IPS DF 4.7 (cell line): Measurements from ENCODE around the gene PFAS.

Experiments used
- DNase-seq: peaks from one replicate; pipeline ENCODE4 v3.0.0-alpha.2; 2013; ENCODE audit warnings: low spot score; ENCODE audit errors: extremely low read depth

Gene PFAS

GRCh38 chr17:8310601-8311123 is 61.6 kb downstream of the PFAS start:
- DNase-seq, result no peak

- no peak for DNase-seq
Measured at GRCh38 chr17:8311131-8311790, 62.2 kb downstream of the PFAS start.

GRCh38 chr17:8312251-8312650 is 63.2 kb downstream of the PFAS start:
- no peak for DNase-seq

GRCh38 chr17:8312726-8313600 is 63.9 kb downstream of the PFAS start:
- DNase-seq, result no peak

- no peak for DNase-seq
Measured at GRCh38 chr17:8314797-8315763, 66.0 kb downstream of the PFAS start.

- DNase-seq, result no peak
Measured at GRCh38 chr17:8315764-8316217, 66.7 kb downstream of the PFAS start.

GRCh38 chr17:8318010-8318935 is 69.2 kb downstream of the PFAS start:
- DNase-seq, result no peak
